Measurements from ENCODE around the gene RALBP1. TPM values are rescaled to one million over a fixed set of nuclear protein-coding genes. Genes with fewer than 3 reads are reported as not detected.
"Not testable (repeated sequence)": the region's sequence is repeated elsewhere in the genome, so short reads cannot be mapped to it uniquely, and the experiment has no call there.

RALBP1 gene
- total and polyA plus RNA-seq, 7 donors, result 42.3 to 89.7 (median 68.1) TPM

DNA sequence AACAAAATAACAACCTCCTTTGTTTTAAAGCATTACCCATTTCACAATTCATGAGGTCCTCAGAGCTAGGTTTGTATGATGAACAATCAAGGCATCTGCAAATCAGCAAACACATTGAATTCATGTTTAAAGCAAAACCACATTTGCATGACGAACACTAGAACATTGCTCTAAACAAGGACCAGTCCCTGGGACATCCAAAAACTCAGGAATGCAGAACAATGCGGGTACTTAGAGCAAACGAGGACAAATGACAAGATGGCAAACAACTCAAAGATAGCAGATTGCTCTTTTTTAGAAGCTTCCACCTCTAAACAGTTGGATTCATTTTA lies 45.7 kb upstream of the RALBP1 start:
- Histone ChIP-seq H3K9me3 (no peaks in the 10 kb centered on the region), H3K27ac (no peak overlapping the region), H3K27me3 (no peaks in the 10 kb centered on the region), H3K36me3 (no peaks in the 10 kb centered on the region), H3K4me3 (no peak overlapping the region), H3K4me1 (peaks cover 0 to 28% (median 4%) of the 10 kb centered on the region in 4 donors)
- 38 to 63% methylated on average over 3 of the region's 3 CpGs for WGBS, 2 donors
- intact Hi-C loops (cut with DNase I), result no loop called here
- no peak for DNase-seq
- TF ChIP-seq POLR2AphosphoS5 (IDR thresholded peaks at IDR 0.05) (no peak), POLR2A (IDR thresholded peaks at IDR 0.05) (no peak), EP300 (IDR thresholded peaks at IDR 0.05) (no peak)
- TF ChIP-seq, protein P1, sequence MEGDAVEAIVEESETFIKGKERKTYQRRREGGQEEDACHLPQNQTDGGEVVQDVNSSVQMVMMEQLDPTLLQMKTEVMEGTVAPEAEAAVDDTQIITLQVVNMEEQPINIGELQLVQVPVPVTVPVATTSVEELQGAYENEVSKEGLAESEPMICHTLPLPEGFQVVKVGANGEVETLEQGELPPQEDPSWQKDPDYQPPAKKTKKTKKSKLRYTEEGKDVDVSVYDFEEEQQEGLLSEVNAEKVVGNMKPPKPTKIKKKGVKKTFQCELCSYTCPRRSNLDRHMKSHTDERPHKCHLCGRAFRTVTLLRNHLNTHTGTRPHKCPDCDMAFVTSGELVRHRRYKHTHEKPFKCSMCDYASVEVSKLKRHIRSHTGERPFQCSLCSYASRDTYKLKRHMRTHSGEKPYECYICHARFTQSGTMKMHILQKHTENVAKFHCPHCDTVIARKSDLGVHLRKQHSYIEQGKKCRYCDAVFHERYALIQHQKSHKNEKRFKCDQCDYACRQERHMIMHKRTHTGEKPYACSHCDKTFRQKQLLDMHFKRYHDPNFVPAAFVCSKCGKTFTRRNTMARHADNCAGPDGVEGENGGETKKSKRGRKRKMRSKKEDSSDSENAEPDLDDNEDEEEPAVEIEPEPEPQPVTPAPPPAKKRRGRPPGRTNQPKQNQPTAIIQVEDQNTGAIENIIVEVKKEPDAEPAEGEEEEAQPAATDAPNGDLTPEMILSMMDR (IDR thresholded peaks at IDR 0.05), result no peak

- H3K27ac ChIP-seq; H3K4me3 ChIP-seq; H3K9me3 ChIP-seq; H3K36me3 ChIP-seq; intact Hi-C loops (cut with DNase I); H3K27me3 ChIP-seq: not testable (repeated sequence)
- 94 to 95% methylated on average over 22 of the region's 22 CpGs for WGBS, 2 donors
- peaks cover 0 to 28% (median 4%) of the 10 kb centered on the region in 4 donors for H3K4me1 ChIP-seq
- DNase-seq, result peak; percentile 33
These were observed 45.0 kb upstream of the RALBP1 start for GRCh38 chr18:9430315-9430714.

GRCh38 chr18:9431296-9431695 lies 44.0 kb upstream of the RALBP1 start:
- Histone ChIP-seq H3K4me1 (peaks cover 0 to 28% (median 4%) of the 10 kb centered on the region in 4 donors), H3K4me3 (no peak overlapping the region), H3K36me3 (no peaks in the 10 kb centered on the region), H3K9me3 (no peaks in the 10 kb centered on the region), H3K27me3 (no peaks in the 10 kb centered on the region), H3K27ac (no peak overlapping the region)
- TF ChIP-seq, protein P1 (IDR thresholded peaks at IDR 0.05), result no peak
- TF ChIP-seq EP300 (IDR thresholded peaks at IDR 0.05) (no peak), POLR2AphosphoS5 (IDR thresholded peaks at IDR 0.05) (no peak)
- intact Hi-C loops (cut with DNase I), result no loop called here
- WGBS, 2 donors, result 92 to 93% methylated on average over 6 of the region's 6 CpGs
- no peak for DNase-seq

DNA sequence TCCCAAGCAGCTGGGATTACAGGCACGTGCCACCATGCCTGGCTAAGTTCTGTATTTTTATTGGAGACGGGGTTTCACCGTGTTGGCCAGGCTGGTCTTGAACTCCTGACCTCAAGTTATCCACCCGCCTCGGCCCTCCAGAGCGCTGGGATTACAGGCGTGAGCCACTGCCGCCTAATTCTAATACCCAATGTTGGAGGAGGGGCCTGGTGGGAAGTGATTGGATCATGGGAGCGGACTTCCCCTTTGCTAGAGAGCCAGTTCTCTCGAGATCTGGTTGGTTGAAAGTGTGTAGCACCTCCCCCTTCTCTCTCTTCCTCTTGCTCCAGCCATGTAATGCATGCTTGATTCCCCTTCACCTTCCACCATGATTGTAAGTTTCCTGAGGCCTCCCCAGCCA lies 42.2 kb upstream of the RALBP1 start:
- H3K27ac ChIP-seq; DNase-seq; intact Hi-C loops (cut with DNase I); H3K36me3 ChIP-seq; H3K4me3 ChIP-seq; H3K9me3 ChIP-seq; H3K27me3 ChIP-seq: not testable (repeated sequence)
- peaks cover 0 to 28% (median 4%) of the 10 kb centered on the region in 4 donors for H3K4me1 ChIP-seq
- WGBS, 2 donors, result 90 to 91% methylated on average over 10 of the region's 10 CpGs

DNA sequence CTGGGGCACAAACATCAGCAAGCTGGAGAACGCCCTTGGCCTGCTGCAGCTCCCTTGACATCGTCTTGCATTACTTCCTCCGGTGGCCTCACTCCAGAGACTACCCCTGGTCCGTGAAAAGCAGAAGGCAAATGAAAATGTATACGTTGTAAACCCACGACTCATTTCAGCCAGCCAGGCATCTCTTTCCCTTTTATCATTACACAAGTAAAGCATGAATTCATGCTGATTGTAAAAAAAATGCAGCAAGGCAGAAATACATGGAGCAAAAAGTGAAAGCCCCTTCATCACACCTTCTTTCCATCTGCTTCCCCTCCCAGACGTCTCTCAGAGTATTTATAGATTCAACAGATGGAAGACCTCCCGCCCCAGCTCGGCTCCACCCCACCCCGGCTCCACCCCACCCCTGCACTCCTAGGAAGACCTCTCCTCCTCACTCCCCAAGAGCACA lies 41.6 kb upstream of the RALBP1 start:
- H3K27ac ChIP-seq, result peak overlapping the region in 2 of 4 donors; percentile 22 to 30
- WGBS, 2 donors, result 20 to 53% methylated on average over 10 of the region's 10 CpGs
- H3K4me3 ChIP-seq, result peak overlapping the region in 1 of 4 donors; percentile 18
- intact Hi-C loops (cut with DNase I), result no loop called here
- H3K36me3 ChIP-seq, result no peaks in the 10 kb centered on the region
- DNase-seq, result no peak
- peaks cover 0 to 24% (median 4%) of the 10 kb centered on the region in 4 donors for H3K4me1 ChIP-seq
- no peaks in the 10 kb centered on the region for H3K9me3 ChIP-seq
- H3K27me3 ChIP-seq, result no peaks in the 10 kb centered on the region
- TF ChIP-seq EP300 (IDR thresholded peaks at IDR 0.05) (no peak), POLR2AphosphoS5 (IDR thresholded peaks at IDR 0.05) (no peak), POLR2A (IDR thresholded peaks at IDR 0.05) (no peak)
- TF ChIP-seq, protein P1 (IDR thresholded peaks at IDR 0.05), result no peak

DNA sequence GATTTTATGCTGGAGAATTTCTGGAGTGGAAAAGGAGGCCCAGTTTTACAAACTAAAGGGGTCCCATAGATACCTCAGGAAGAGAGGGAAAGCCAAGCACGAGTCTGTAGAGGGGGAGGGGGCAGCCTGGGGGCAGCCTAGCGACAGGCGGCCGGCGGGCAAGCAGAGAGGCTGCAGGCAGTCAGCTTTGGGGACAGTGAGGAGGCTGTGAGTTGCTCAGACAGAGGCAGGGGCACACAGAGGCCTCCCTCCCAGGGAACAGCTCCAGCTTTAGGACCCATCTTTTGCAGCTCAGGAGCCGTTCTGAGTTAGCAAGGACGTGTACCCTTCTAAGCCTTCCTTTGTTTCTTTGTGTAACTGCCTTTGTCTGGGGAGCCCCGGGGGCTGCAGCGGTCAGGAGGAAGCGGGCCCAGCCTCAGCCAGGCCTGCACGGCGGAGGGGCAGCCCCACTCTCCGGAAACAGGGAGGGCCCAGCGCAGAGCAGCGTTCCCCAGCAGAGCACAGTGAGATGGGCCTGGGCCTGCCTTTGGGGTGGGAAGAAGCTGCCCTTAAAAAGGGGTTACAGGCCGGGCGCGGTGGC lies 41.1 kb upstream of the RALBP1 start:
- Histone ChIP-seq H3K4me3 (peak overlapping the region in 1 of 4 donors; percentile 18), H3K4me1 (peaks cover 0 to 19% (median 2%) of the 10 kb centered on the region in 4 donors), H3K27me3 (no peaks in the 10 kb centered on the region), H3K27ac (peak overlapping the region in 3 of 4 donors; percentile 19 to 30 (median 22)), H3K36me3 (no peaks in the 10 kb centered on the region), H3K9me3 (no peaks in the 10 kb centered on the region)
- DNase-seq, result no peak
- WGBS, 2 donors, result 48 to 82% methylated on average over 18 of the region's 18 CpGs
- intact Hi-C loops (cut with DNase I), result no loop called here
- TF ChIP-seq EP300 (IDR thresholded peaks at IDR 0.05), result no peak
- TF ChIP-seq POLR2A (IDR thresholded peaks at IDR 0.05), result no peak
- TF ChIP-seq POLR2AphosphoS5 (IDR thresholded peaks at IDR 0.05), result no peak
- TF ChIP-seq, protein P1 (IDR thresholded peaks at IDR 0.05), result no peak
